ENCODE measurements around the gene COX17. TPM values are rescaled to one million over a fixed set of nuclear protein-coding genes. Genes with fewer than 3 reads are reported as not detected.
"Not testable (repeated sequence)": the region's sequence is repeated elsewhere in the genome, so short reads cannot be mapped to it uniquely, and the experiment has no call there.

Gene COX17
- polyA plus RNA-seq, 3 donors = 23.0 to 83.6 (median 81.6) TPM

- H4K20me1 ChIP-seq (ENCODE audit: insufficient read depth, low read length) = no peaks in the 10 kb centered on the region
- peaks cover 5% of the 10 kb centered on the region for H3K79me2 ChIP-seq (ENCODE audit: insufficient read depth, low read length)
- H3K27me3 ChIP-seq (ENCODE audit: control insufficient read depth in 2 of 2, insufficient read depth in 2 of 2, low read length in 2 of 2) = no peaks in the 10 kb centered on the region
- DNase-seq = peak in 2 of 3 donors; percentile 20 to 38
- no peak overlapping the region for H3K9ac ChIP-seq (ENCODE audit: insufficient read depth, low read length, poor library complexity, severe bottlenecking)
- Mint-ChIP-seq H3K9me3 (peaks cover 0 to 2% (median 0%) of the 10 kb centered on the region in 7 donors), H3K27ac (no peak overlapping the region), H3K4me1 (peaks cover 9% of the 10 kb centered on the region), H3K4me3 (no peak overlapping the region), H3K36me3 (no peaks in the 10 kb centered on the region), H3K27me3 (ENCODE audit: low read depth in 3 of 3) (no peaks in the 10 kb centered on the region)
- no peak overlapping the region for H3K27ac ChIP-seq (ENCODE audit: low read depth in 1 of 2, low read length in 2 of 2)
- no CpG with 5 or more reads among the region's 1 CpG for WGBS (ENCODE audit: insufficient coverage)
- no peak overlapping the region for H3K4me2 ChIP-seq (replicated peaks; ENCODE audit: extremely low read depth, low read length, poor library complexity, severe bottlenecking)
- H3K9me3 ChIP-seq (replicated peaks in 1 of 2; ENCODE audit: control insufficient read depth in 1 of 2, insufficient read depth in 1 of 2, low read length in 2 of 2) = no peaks in the 10 kb centered on the region
- intact Hi-C loops (cut with micrococcal nuclease) = no loop called here
- no peak overlapping the region for H3K4me3 ChIP-seq (replicated peaks in 1 of 3; ENCODE audit: low read depth in 2 of 3, low read length in 3 of 3)
- H2AFZ ChIP-seq (ENCODE audit: insufficient read depth, low read depth, low read length, poor library complexity, severe bottlenecking) = no peak overlapping the region
- peaks cover 6 to 11% of the 10 kb centered on the region in 2 donors for H3K4me1 ChIP-seq (ENCODE audit: control insufficient read depth in 1 of 2, insufficient read depth in 2 of 2, low read length in 2 of 2)
- no peaks in the 10 kb centered on the region for H3K36me3 ChIP-seq (replicated peaks in 1 of 2; ENCODE audit: control insufficient read depth in 1 of 2, insufficient read depth in 2 of 2, low read length in 2 of 2)
- TF ChIP-seq CTCF (IDR thresholded peaks at IDR 0.05) = peak; percentile 65
Measured at GRCh38 chr3:119681279-119681678, 4.1 kb upstream of the COX17 start.

GRCh38 chr3:119679874-119680273 lies 2.7 kb upstream of the COX17 start:
- Histone ChIP-seq H3K9me3 (replicated peaks in 1 of 2; ENCODE audit: control insufficient read depth in 1 of 2, insufficient read depth in 1 of 2, low read length in 2 of 2) (no peaks in the 10 kb centered on the region), H3K4me2 (replicated peaks; ENCODE audit: extremely low read depth, low read length, poor library complexity, severe bottlenecking) (no peak overlapping the region), H3K9ac (ENCODE audit: insufficient read depth, low read length, poor library complexity, severe bottlenecking) (no peak overlapping the region), H3K4me3 (replicated peaks in 1 of 3; ENCODE audit: low read depth in 2 of 3, low read length in 3 of 3) (no peak overlapping the region), H4K20me1 (ENCODE audit: insufficient read depth, low read length) (no peaks in the 10 kb centered on the region), H2AFZ (ENCODE audit: insufficient read depth, low read depth, low read length, poor library complexity, severe bottlenecking) (no peak overlapping the region), H3K79me2 (ENCODE audit: insufficient read depth, low read length) (peaks cover 19% of the 10 kb centered on the region), H3K36me3 (replicated peaks in 1 of 2; ENCODE audit: control insufficient read depth in 1 of 2, insufficient read depth in 2 of 2, low read length in 2 of 2) (peaks cover 3 to 8% of the 10 kb centered on the region in 2 donors), H3K4me1 (ENCODE audit: control insufficient read depth in 1 of 2, insufficient read depth in 2 of 2, low read length in 2 of 2) (peaks cover 9 to 20% of the 10 kb centered on the region in 2 donors), H3K27ac (ENCODE audit: low read depth in 1 of 2, low read length in 2 of 2) (no peak overlapping the region), H3K27me3 (ENCODE audit: control insufficient read depth in 2 of 2, insufficient read depth in 2 of 2, low read length in 2 of 2) (no peaks in the 10 kb centered on the region)
- Mint-ChIP-seq H3K27ac (no peak overlapping the region), H3K36me3 (peaks cover 6% of the 10 kb centered on the region in 2 donors), H3K4me1 (peaks cover 18% of the 10 kb centered on the region), H3K9me3 (peaks cover 0 to 2% (median 0%) of the 10 kb centered on the region in 7 donors), H3K27me3 (ENCODE audit: low read depth in 3 of 3) (no peaks in the 10 kb centered on the region), H3K4me3 (no peak overlapping the region)
- intact Hi-C loops (cut with micrococcal nuclease) = loop anchor here (5.0 to 10.0 kb wide), 3 partner anchors 43 to 215 kb away; partner anchors contain the start of genes POGLUT1 (in 1 of the 2), TIMMDC1 (in 1 of the 2) and TMEM39A (in 1 of the 2)
- no peak for TF ChIP-seq CTCF (IDR thresholded peaks at IDR 0.05)
- DNase-seq = no peak

- H3K4me3 Mint-ChIP-seq; H3K9me3 Mint-ChIP-seq; H3K9me3 ChIP-seq (replicated peaks in 1 of 2; ENCODE audit: control insufficient read depth in 1 of 2, insufficient read depth in 1 of 2, low read length in 2 of 2); H4K20me1 ChIP-seq (ENCODE audit: insufficient read depth, low read length); H3K27me3 ChIP-seq (ENCODE audit: control insufficient read depth in 2 of 2, insufficient read depth in 2 of 2, low read length in 2 of 2); H2AFZ ChIP-seq (ENCODE audit: insufficient read depth, low read depth, low read length, poor library complexity, severe bottlenecking); H3K27me3 Mint-ChIP-seq (ENCODE audit: low read depth in 3 of 3); H3K4me2 ChIP-seq (replicated peaks; ENCODE audit: extremely low read depth, low read length, poor library complexity, severe bottlenecking); DNase-seq; H3K27ac ChIP-seq (ENCODE audit: low read depth in 1 of 2, low read length in 2 of 2); H3K4me3 ChIP-seq (replicated peaks in 1 of 3; ENCODE audit: low read depth in 2 of 3, low read length in 3 of 3); H3K9ac ChIP-seq (ENCODE audit: insufficient read depth, low read length, poor library complexity, severe bottlenecking): not testable (repeated sequence)
- H3K36me3 ChIP-seq (replicated peaks in 1 of 2; ENCODE audit: control insufficient read depth in 1 of 2, insufficient read depth in 2 of 2, low read length in 2 of 2) = peaks cover 20 to 25% of the 10 kb centered on the region in 2 donors
- H3K36me3 Mint-ChIP-seq = peaks cover 22 to 23% of the 10 kb centered on the region in 2 donors
- intact Hi-C loops (cut with micrococcal nuclease) = loop anchor here (5.0 to 10.0 kb wide), 3 partner anchors 41 to 213 kb away; partner anchors contain the start of genes POGLUT1 (in 1 of the 2), TIMMDC1 (in 1 of the 2) and TMEM39A (in 1 of the 2)
- H3K79me2 ChIP-seq (ENCODE audit: insufficient read depth, low read length) = peaks cover 26% of the 10 kb centered on the region
- peaks cover 9 to 20% of the 10 kb centered on the region in 2 donors for H3K4me1 ChIP-seq (ENCODE audit: control insufficient read depth in 1 of 2, insufficient read depth in 2 of 2, low read length in 2 of 2)
- H3K4me1 Mint-ChIP-seq = peaks cover 18% of the 10 kb centered on the region
- 100% methylated on average over 6 of the region's 10 CpGs for WGBS (ENCODE audit: insufficient coverage)
- peak overlapping the region in 3 of 7 donors; percentile 63 to 99 (median 64) for H3K27ac Mint-ChIP-seq
Measured at GRCh38 chr3:119678209-119678608, 1.0 kb upstream of the COX17 start.
